ENCODE results near the gene CHST8. TPM values are rescaled to one million over a fixed set of nuclear protein-coding genes. Genes with fewer than 3 reads are reported as not detected.

CHST8 gene
- total RNA-seq, 2 experiments from 2014 or later, result not detected

DNA sequence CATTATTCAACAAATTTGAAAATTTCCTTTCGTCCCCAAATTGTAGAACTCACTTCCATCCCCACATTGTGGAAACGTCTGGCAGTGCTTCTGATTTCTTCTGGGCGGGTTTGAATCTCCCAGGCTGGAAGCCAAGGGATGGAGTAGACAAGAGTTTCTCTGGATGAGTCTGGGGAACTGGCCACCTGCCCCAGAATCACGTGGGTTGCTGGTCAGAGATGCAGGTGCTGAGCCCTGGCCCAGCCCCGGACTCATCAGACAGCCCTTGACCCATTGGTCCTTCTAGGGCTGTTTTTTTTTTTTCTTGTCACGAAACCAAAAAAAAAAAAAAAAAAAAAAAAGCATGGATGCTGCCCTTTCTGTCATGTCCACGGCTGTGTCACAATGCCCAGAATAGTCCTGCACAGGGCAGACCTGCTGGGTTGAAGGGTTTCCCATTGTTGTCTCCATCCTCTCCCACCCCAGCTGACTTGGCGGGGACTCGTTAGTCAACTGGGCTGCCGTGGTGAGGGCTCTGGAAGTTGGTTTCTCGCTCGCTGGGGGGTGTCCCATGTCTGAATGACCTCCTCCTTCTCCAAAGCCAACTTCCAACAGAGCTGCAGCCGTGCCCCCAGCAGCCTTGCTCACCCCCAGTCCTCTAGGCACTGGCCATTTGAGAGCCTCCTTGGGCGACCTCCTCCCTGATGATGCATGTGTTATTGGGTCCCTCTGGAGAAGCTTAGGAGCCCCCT is 12.8 kb downstream of the CHST8 start:
- ATAC-seq, result no peak
- Mint-ChIP-seq H3K27ac (no peak overlapping the region), H3K9me3 (ENCODE audit: low read depth) (no peaks in the 10 kb centered on the region), H3K4me3 (no peak overlapping the region), H3K27me3 (peaks cover 14% of the 10 kb centered on the region), H3K36me3 (ENCODE audit: low read depth) (no peaks in the 10 kb centered on the region), H3K4me1 (no peaks in the 10 kb centered on the region)
- ChIA-PET POLR2A (no interaction called here), CTCF (no interaction called here)
- intact Hi-C loops (cut with DNase I, micrococcal nuclease), result no loop called here
- DNase-seq, result no peak

DNA sequence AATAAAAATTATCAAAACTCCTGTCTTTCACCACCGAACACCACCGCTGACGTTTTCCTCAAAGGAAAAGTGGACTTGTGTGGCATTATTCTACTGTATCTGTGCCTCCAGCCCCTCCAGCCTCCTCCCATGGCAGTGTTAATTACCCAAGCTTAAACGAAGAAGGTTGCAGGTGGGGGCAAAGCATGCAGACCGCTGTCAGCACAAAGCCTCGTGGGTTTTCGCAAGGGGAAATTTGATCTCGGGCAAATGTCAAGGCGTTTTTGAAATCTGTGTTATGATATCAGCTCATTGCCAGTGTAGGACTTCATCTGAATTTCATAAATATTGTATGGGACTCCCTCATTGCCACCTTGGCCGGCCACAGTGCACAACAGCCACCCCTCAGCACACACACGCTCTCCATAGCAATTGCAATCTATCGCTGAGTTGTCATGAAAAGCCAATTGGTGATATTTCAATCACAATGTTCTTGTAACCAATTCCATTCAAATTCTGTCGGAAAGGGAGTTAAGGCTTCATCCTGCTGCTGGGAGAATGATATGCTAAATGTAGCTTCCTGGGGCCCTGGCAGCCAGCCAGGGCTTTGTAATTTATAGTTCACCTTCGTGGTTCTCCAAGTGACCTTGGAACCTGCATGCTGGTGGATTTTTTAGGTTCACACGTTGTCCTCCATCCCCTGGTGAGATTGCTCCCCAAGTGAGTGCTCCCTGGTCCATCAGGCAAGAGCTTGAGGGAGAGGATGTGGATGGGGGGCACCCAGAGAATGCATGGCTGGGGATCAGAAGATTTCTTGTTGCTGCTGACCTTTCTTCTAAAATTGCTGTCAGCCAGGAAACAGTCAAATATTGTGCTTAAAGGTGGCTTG is 16.6 kb downstream of the CHST8 start:
- ChIA-PET CTCF (no interaction called here), POLR2A (no interaction called here)
- Mint-ChIP-seq H3K27ac (no peak overlapping the region), H3K27me3 (peaks cover 16% of the 10 kb centered on the region), H3K36me3 (ENCODE audit: low read depth) (no peaks in the 10 kb centered on the region), H3K9me3 (ENCODE audit: low read depth) (no peaks in the 10 kb centered on the region), H3K4me3 (no peak overlapping the region), H3K4me1 (no peaks in the 10 kb centered on the region)
- ATAC-seq (no peak), DNase-seq (no peak)
- intact Hi-C loops (cut with DNase I, micrococcal nuclease), result no loop called here

DNA sequence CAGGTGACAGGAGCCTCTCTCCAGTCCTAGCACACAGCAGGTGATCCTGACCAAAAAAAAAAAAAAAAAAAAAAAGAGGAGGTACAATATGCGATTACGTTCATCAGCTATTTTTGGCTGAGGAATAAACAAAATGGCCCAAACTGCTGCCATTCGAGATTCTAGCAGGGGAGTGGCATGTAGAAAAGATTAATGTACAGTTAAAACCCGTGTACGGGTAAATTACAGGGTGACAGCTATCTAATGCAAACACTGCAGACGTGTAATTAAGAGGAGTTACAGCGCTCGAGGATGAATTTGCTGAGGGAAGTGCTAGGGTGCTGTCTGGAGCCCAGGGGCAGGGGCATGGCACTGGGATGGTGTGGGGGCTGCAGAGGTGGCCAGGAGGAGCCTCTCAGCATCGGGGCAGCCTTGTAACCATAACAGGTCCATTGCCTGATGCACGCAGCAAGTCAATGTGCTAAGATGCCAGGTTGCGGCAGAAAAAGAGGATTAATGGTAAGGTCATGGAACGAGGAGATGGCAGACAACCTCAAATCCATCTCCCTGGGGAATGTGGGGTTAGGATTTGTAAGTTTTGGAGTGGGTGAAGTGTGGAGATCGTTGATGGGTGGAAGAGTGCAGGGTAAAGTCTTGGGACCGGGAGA is 17.4 kb downstream of the CHST8 start:
- peaks cover 14% of the 10 kb centered on the region for H3K27me3 Mint-ChIP-seq
- H3K9me3 Mint-ChIP-seq (ENCODE audit: low read depth), result no peaks in the 10 kb centered on the region
- H3K4me3 Mint-ChIP-seq, result no peak overlapping the region
- H3K36me3 Mint-ChIP-seq (ENCODE audit: low read depth), result no peaks in the 10 kb centered on the region
- H3K4me1 Mint-ChIP-seq, result no peaks in the 10 kb centered on the region
- no peak for DNase-seq
- intact Hi-C loops (cut with DNase I, micrococcal nuclease), result no loop called here
- ATAC-seq, result no peak
- ChIA-PET CTCF (no interaction called here), POLR2A (no interaction called here)
- no peak overlapping the region for H3K27ac Mint-ChIP-seq

DNA sequence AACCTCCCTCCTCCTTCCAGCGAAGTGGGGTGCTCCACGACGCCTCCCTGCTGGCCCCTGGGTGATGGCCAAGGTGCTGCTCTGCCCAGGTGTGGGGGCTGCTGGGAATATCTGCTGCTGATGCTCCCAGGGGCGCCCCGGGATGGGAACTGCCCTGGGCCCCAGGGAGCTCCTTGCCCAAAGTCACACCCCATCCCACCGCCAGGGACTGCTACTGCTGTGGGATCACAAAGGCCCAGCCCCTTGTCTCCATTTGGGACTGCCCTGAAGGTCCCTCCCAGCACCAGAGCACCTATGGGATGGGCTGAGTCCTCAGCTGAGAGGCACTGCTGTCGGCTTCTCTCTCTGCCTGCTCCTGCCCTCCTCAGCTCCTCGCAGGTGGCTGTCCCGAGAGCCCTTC is 19.0 kb downstream of the CHST8 start:
- H3K36me3 Mint-ChIP-seq (ENCODE audit: low read depth), result no peaks in the 10 kb centered on the region
- peaks cover 19% of the 10 kb centered on the region for H3K27me3 Mint-ChIP-seq
- no peaks in the 10 kb centered on the region for H3K9me3 Mint-ChIP-seq (ENCODE audit: low read depth)
- no peak for ATAC-seq
- POLR2A ChIA-PET, result no interaction called here
- no peak overlapping the region for H3K4me3 Mint-ChIP-seq
- no peak overlapping the region for H3K27ac Mint-ChIP-seq
- CTCF ChIA-PET, result no interaction called here
- no peaks in the 10 kb centered on the region for H3K4me1 Mint-ChIP-seq
- intact Hi-C loops (cut with DNase I, micrococcal nuclease), result no loop called here
- DNase-seq, result no peak

DNA sequence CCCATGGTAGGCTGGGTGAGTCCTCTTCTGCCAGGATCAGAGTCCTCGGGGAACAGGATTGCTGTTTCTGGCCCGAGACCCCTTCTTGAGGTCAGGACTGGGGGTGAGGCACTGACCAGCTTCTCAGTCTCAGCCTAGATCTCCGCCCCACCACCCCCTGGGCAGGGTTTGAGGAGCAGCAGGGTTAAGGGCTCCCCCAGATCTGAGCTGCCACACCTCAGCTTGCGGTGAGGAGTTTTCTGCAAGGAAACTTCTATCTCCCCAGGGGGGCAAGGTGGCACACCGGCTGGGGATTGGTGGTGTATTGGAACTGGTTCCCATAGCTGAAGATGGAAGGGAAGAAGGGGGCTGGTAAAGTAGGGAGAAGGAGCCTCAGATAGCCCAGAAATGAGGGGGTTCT is 19.5 kb downstream of the CHST8 start:
- H3K27me3 Mint-ChIP-seq, result peaks cover 19% of the 10 kb centered on the region
- DNase-seq (no peak), ATAC-seq (no peak)
- no peaks in the 10 kb centered on the region for H3K9me3 Mint-ChIP-seq (ENCODE audit: low read depth)
- ChIA-PET CTCF (no interaction called here), POLR2A (no interaction called here)
- H3K4me3 Mint-ChIP-seq, result no peak overlapping the region
- intact Hi-C loops (cut with DNase I, micrococcal nuclease), result no loop called here
- no peak overlapping the region for H3K27ac Mint-ChIP-seq
- no peaks in the 10 kb centered on the region for H3K4me1 Mint-ChIP-seq
- no peaks in the 10 kb centered on the region for H3K36me3 Mint-ChIP-seq (ENCODE audit: low read depth)

DNA sequence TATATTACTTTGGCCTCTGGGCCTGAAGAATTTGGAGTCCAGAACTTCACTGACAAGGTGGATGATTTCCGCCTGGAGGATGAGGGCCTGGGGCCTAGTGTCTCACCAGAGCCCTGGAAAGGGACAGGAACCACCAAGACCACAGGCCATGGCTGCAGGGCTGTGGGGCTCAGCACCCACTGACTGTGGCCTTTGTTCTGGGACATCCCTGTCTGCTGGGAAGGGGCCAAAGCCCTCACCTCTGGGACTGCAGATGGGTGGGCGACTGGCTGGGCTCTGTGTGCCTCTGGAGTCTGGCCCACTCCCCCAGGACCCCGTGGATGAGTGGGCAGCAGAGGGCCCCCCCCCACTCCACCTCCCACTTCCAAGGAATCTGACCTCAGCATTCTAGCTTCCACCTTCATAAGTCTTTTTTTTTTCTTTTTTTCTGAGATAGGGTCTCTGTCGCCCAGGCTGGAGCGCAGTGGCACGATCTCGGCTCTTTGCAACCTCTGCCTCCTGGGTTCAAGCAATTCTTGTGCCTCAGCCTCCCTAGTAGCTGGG is 20.3 kb downstream of the CHST8 start:
- no peak for ATAC-seq
- Mint-ChIP-seq H3K9me3 (ENCODE audit: low read depth) (no peaks in the 10 kb centered on the region), H3K4me3 (no peak overlapping the region), H3K27me3 (peaks cover 20% of the 10 kb centered on the region), H3K27ac (no peak overlapping the region), H3K4me1 (no peaks in the 10 kb centered on the region), H3K36me3 (ENCODE audit: low read depth) (no peaks in the 10 kb centered on the region)
- intact Hi-C loops (cut with DNase I, micrococcal nuclease), result no loop called here
- DNase-seq, result no peak
- ChIA-PET POLR2A (no interaction called here), CTCF (no interaction called here)

DNA sequence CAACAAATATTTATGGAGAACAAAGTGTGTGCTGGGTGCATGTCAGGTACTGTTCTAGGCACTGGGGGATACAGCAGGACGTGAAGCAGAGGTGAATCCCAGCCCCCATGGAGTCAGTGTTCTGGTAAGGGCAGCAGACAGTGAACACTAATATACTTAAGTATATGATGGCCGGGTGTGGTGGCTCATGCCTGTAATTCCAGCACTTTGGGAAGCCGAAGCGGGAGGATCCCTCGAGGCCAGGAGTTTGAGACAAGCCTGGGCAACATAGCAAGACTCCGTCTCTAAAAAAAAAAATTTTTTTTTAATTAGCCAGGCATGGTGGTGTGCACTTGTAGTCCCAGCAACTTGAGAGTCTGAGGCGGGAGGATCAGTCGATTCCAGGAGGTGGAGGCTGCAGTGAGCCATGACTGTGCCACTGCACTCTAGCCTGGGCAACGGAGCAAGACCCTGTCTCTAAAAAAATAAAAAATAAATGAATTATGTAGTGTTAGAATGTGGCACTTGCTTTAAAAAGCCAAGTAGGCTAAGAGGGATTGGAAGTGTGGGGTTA is 22.6 kb downstream of the CHST8 start:
- Mint-ChIP-seq H3K9me3 (ENCODE audit: low read depth) (no peaks in the 10 kb centered on the region), H3K36me3 (ENCODE audit: low read depth) (no peaks in the 10 kb centered on the region), H3K4me1 (no peaks in the 10 kb centered on the region), H3K4me3 (no peak overlapping the region), H3K27ac (no peak overlapping the region), H3K27me3 (peaks cover 12% of the 10 kb centered on the region)
- CTCF ChIA-PET, result no interaction called here
- intact Hi-C loops (cut with DNase I, micrococcal nuclease), result no loop called here
- POLR2A ChIA-PET, result no interaction called here
- no peak for DNase-seq
- ATAC-seq, result no peak

DNA sequence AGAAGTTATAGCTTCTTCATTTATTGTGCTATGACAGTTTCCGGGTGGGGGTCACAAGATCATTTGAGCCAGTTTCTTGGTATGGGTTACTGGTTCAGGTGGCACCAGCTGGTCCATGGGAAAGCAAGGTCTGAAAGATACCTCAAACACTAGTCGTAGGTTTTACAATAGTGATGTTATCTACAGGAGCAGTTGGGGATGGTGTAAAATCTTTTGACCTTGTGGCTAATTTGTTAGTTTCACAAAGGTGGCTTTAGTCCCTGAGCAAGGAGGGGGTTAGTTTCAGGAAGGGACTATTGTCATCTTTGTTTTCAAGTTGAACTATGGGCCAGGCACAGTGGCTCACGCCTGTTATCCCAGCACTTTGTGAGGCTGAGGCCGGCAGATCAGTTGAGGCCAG is 24.6 kb downstream of the CHST8 start:
- ChIA-PET CTCF (no interaction called here), POLR2A (no interaction called here)
- Mint-ChIP-seq H3K4me1 (no peaks in the 10 kb centered on the region), H3K4me3 (no peak overlapping the region), H3K36me3 (ENCODE audit: low read depth) (no peaks in the 10 kb centered on the region), H3K27ac (no peak overlapping the region), H3K9me3 (ENCODE audit: low read depth) (peaks cover 1% of the 10 kb centered on the region), H3K27me3 (peaks cover 11% of the 10 kb centered on the region)
- ATAC-seq (no peak), DNase-seq (no peak)
- intact Hi-C loops (cut with DNase I, micrococcal nuclease), result no loop called here

DNA sequence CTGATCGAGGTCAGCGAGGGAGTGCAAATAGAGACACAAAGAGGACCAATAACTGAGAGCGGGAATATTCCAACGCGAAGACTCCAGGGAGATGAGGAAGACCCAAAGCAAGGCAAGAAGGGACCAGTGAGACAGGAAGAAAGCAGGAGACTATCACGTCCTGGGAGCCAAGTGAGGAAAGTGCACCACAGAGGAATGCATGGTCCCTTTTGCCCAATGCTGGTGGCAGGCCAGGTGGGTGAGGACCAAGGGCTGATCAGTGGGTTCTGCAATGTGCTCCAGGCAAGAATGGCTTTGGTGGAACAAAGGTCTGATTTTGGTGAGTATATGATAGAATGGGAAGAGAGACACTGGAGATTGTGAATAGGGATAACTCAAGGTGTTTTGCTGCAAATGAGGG is 25.4 kb downstream of the CHST8 start:
- DNase-seq, result no peak
- Mint-ChIP-seq H3K4me3 (no peak overlapping the region), H3K27ac (no peak overlapping the region), H3K9me3 (ENCODE audit: low read depth) (peaks cover 1% of the 10 kb centered on the region), H3K4me1 (no peaks in the 10 kb centered on the region), H3K27me3 (peaks cover 11% of the 10 kb centered on the region), H3K36me3 (ENCODE audit: low read depth) (no peaks in the 10 kb centered on the region)
- intact Hi-C loops (cut with DNase I, micrococcal nuclease), result no loop called here
- ChIA-PET CTCF (no interaction called here), POLR2A (no interaction called here)
- ATAC-seq, result no peak

DNA sequence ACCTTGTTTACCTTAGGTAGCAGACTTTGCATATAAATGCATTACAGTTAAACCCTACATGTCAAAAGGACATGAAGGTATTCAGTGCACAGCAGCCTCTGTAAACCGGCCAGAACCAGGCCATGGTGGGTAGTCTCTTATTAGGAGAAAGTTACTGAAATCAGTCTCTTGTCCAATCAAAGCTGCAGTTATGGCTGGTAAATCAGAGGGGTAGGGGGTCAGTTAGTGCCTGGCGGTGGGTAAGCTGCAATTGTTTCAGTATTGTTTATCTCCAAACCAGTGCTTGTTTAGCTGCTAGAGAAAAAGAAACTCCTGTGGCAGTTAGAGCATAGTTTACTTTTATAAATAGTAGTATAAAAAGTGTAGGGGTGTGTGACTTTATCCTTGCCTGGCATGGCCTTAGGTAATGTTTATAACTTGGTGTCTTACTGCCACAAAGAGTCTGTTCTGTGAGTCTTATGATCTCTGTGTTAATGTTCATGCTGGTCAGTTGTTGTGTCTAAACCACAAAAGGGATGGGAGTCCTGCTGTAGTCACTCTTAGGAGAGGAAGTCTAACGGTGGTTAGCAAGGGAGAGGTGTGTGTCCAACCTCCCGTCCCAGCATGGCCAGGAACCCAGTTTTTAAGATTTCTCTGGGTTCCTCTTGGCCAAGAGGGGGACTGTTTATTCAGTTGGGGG is 28.0 kb downstream of the CHST8 start:
- H3K27me3 Mint-ChIP-seq, result peaks cover 13% of the 10 kb centered on the region
- POLR2A ChIA-PET, result no interaction called here
- ATAC-seq, result no peak
- H3K27ac Mint-ChIP-seq, result no peak overlapping the region
- CTCF ChIA-PET, result no interaction called here
- intact Hi-C loops (cut with DNase I, micrococcal nuclease), result no loop called here
- H3K36me3 Mint-ChIP-seq (ENCODE audit: low read depth), result no peaks in the 10 kb centered on the region
- no peak for DNase-seq
- peaks cover 1% of the 10 kb centered on the region for H3K9me3 Mint-ChIP-seq (ENCODE audit: low read depth)
- H3K4me1 Mint-ChIP-seq, result no peaks in the 10 kb centered on the region
- H3K4me3 Mint-ChIP-seq, result no peak overlapping the region

DNA sequence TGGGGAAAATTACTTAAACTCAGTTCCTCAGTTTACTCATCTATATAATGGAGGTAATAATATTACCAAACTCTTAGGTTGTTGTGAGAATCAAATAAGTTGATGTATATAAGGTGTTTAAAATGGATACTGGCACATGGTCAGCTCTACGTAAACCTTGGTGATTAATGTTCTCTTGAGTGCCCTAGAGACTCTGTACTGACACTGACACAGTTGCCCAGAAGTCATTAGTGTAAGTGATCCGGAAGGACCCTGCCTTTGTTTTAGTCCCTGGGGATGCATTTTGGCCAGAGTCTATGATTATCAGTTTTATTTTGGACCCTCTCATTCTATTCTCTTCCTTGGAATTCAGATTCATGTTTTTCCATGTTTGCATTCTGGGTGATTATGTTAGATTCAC is 31.9 kb downstream of the CHST8 start:
- intact Hi-C loops (cut with DNase I, micrococcal nuclease), result no loop called here
- peaks cover 1% of the 10 kb centered on the region for H3K9me3 Mint-ChIP-seq (ENCODE audit: low read depth)
- ChIA-PET POLR2A (no interaction called here), CTCF (no interaction called here)
- H3K4me1 Mint-ChIP-seq, result no peaks in the 10 kb centered on the region
- H3K27ac Mint-ChIP-seq, result no peak overlapping the region
- ATAC-seq (no peak), DNase-seq (no peak)
- no peak overlapping the region for H3K4me3 Mint-ChIP-seq
- H3K27me3 Mint-ChIP-seq, result peaks cover 10% of the 10 kb centered on the region
- H3K36me3 Mint-ChIP-seq (ENCODE audit: low read depth), result no peaks in the 10 kb centered on the region

Data from activated CD4-positive, alpha-beta T cell treated with anti-CD3 and anti-CD28 coated beads for 36 hours (primary cell).